K562 (cell line): Measurements from ENCODE around the gene WNT7A. TPM values are rescaled to one million over a fixed set of nuclear protein-coding genes. Genes with fewer than 3 reads are reported as not detected.

Source experiments
- ATAC-seq: fragments of 200-7000 bp; cut with Tn5 transposase; 3 replicates; pipeline ENCODE4 v1.9.1; 2020; ENCODE audit warnings: moderate library complexity
- BruUV-seq: library from RNA; stranded (reverse); fragments of 400-500 nt; replicated peaks from 2 replicates; lab custom pipeline; 2021; lab: Mats Ljungman, UMichigan
- CTCF ChIA-PET: fragments of 300-600 bp; formaldehyde crosslinking; extraction: SDS; loops from one replicate; lab custom pipeline; 2021; ENCODE audit warnings: low intra/inter-chr PET ratio; lab: Yijun Ruan, JAX
- POLR2A ChIA-PET: fragments of 300-600, 350-650 bp; sonication (Branson Sonifier 250); formaldehyde crosslinking; extraction: SDS; loops from one replicate; lab custom pipeline; 2021; ENCODE audit warnings: antibody characterized with exemption, inconsistent platforms; lab: Yijun Ruan, JAX
- DNase-seq, 4 experiments: peaks; one replicate each; pipeline versions ENCODE4 v3.0.0 to v3.0.0-alpha.2; 2011 to 2018; ENCODE audit warnings: low spot score in 3 of 4, mixed read lengths in 3 of 4; ENCODE audit errors: extremely low read depth in 1 of 4
- FAIRE-seq: peaks from 2 replicates; lab custom pipeline; 2011; peaks lifted over from hg19 to GRCh38; lab: Jason Lieb, UNC
- H2AFZ ChIP-seq: 2 replicates; pipeline ENCODE4 v1.6.0; 2011; ENCODE audit warnings: low read depth, low read length, control low read depth, inconsistent platforms
- H3K27ac ChIP-seq: fragments of 200-600 bp; 3 replicates; pipeline ENCODE4 v1.8.0; 2011; ENCODE audit warnings: low read depth, mild to moderate bottlenecking, control low read depth, inconsistent platforms, low read length, moderate library complexity, mixed read lengths; ENCODE audit errors: extremely low read depth
- H3K27me3 ChIP-seq, 2 experiments: fragments of 300-600 bp in 1 of 2; 2 replicates in 1 of 2; 3 replicates in 1 of 2; pipeline versions ENCODE4 v1.6.0 to v1.8.0; 2011; ENCODE audit warnings: inconsistent platforms in 2 of 2, low read length in 2 of 2, mild to moderate bottlenecking in 1 of 2, mixed read lengths in 1 of 2, moderate library complexity in 1 of 2; ENCODE audit not compliant: control insufficient read depth in 2 of 2, insufficient read depth in 2 of 2
- H3K36me3 ChIP-seq: fragments of 300-600 bp; 3 replicates; pipeline ENCODE4 v1.8.0; 2011; ENCODE audit warnings: mild to moderate bottlenecking, low read length, inconsistent platforms; ENCODE audit not compliant: control insufficient read depth, insufficient read depth
- H3K4me1 ChIP-seq, 2 experiments: fragments of 200-600 bp in 1 of 2; replicated peaks in 1 of 2; 2 replicates in 1 of 2; 3 replicates in 1 of 2; pipeline versions ENCODE4 v1.5.1 to v1.8.0; 2011; ENCODE audit warnings: inconsistent platforms in 2 of 2, low read length in 2 of 2, mild to moderate bottlenecking in 1 of 2, mixed read lengths in 1 of 2, moderate library complexity in 1 of 2; ENCODE audit not compliant: control insufficient read depth in 2 of 2, insufficient read depth in 2 of 2
- H3K4me2 ChIP-seq: 2 replicates; pipeline ENCODE4 v1.6.1; 2011; ENCODE audit warnings: low read length, control low read depth, inconsistent platforms, mixed read lengths; ENCODE audit not compliant: insufficient read depth
- H3K4me3 ChIP-seq: fragments of 200-600 bp; sonication (generic), shearing (Covaris generic); 2 replicates; pipeline ENCODE4 v1.5.1; 2016; ENCODE audit warnings: control low read depth, inconsistent platforms
- H3K79me2 ChIP-seq: fragments of 200-600 bp; 3 replicates; pipeline ENCODE4 v1.8.0; 2011; ENCODE audit warnings: low read length, inconsistent platforms; ENCODE audit not compliant: control insufficient read depth, insufficient read depth
- H3K9ac ChIP-seq, 2 experiments: 2 replicates each; pipeline versions ENCODE4 v1.6.0 to v1.6.1; 2011; ENCODE audit warnings: low read depth in 2 of 2, low read length in 2 of 2, control low read depth in 1 of 2, inconsistent platforms in 1 of 2, mild to moderate bottlenecking in 1 of 2, mixed read lengths in 1 of 2; ENCODE audit not compliant: insufficient read depth in 1 of 2
- H3K9me1 ChIP-seq: one replicate; pipeline ENCODE4 v1.6.0; 2011; ENCODE audit warnings: inconsistent platforms, mild to moderate bottlenecking, low read length, moderate library complexity; ENCODE audit not compliant: control insufficient read depth, insufficient read depth
- H3K9me3 ChIP-seq: replicated peaks from 2 replicates; pipeline ENCODE4 v1.5.1; 2011; ENCODE audit warnings: low read depth, low read length, inconsistent platforms; ENCODE audit not compliant: control insufficient read depth, insufficient read depth
- H4K20me1 ChIP-seq: replicated peaks from 2 replicates; pipeline ENCODE4 v1.6.1; 2011; ENCODE audit warnings: low read length, inconsistent platforms, mixed read lengths; ENCODE audit not compliant: control insufficient read depth, insufficient read depth
- HDGF ChIP-seq: fragments of 450-650 bp; IDR thresholded peaks from 2 replicates; pipeline ENCODE4 v1.6.1; 2016
- ILF3 ChIP-seq: fragments of 450-650 bp; IDR thresholded peaks from 2 replicates; pipeline ENCODE4 v1.6.1; 2018; ENCODE audit warnings: antibody characterized with exemption, mild to moderate bottlenecking, moderate library complexity, borderline replicate concordance
- MAZ ChIP-seq, 2 experiments: fragments of 450-650 bp in 1 of 2; sonication (generic) in 1 of 2; formaldehyde crosslinking; IDR thresholded peaks in 1 of 2; conservative IDR thresholded peaks in 1 of 2; 2 replicates each; pipeline versions ENCODE4 v1.4.0 to v1.5.0; 2020; ENCODE audit warnings: mild to moderate bottlenecking in 1 of 2, missing genetic modification reagents in 1 of 2
- NFIX ChIP-seq: fragments of 250-450 bp; sonication (Bioruptor Pico); IDR thresholded peaks from 2 replicates; pipeline ENCODE4 v1.4.0; 2020; ENCODE audit warnings: low read depth, mild to moderate bottlenecking, moderate library complexity
- POLR2B ChIP-seq: fragments of 450-650 bp; IDR thresholded peaks from 2 replicates; pipeline ENCODE4 v1.6.1; 2018; ENCODE audit warnings: low read depth; ENCODE audit not compliant: partially characterized antibody
- U2AF1 ChIP-seq: fragments of 200-400 bp; formaldehyde crosslinking; optimal IDR thresholded peaks from 2 replicates; pipeline ENCODE3; 2017; ENCODE audit warnings: mild to moderate bottlenecking, low read depth, low read length, moderate library complexity
- ZNF124 ChIP-seq: sonication (generic); formaldehyde crosslinking; IDR thresholded peaks from 2 replicates; pipeline ENCODE4 v1.8.1; 2022; ENCODE audit warnings: missing genetic modification reagents
- ZNF445 ChIP-seq: fragments of 250-450 bp; sonication (Bioruptor Pico); IDR thresholded peaks from 2 replicates; pipeline ENCODE4 v1.4.0; 2020; ENCODE audit warnings: low read depth, mild to moderate bottlenecking, moderate library complexity
- whole genome bisulfite sequencing: fragments of 100-300 bp; shearing (Covaris generic); methylation state at CpG from one replicate; pipeline ENCODE4 v1.1.6; 2016; ENCODE audit warnings: low coverage, mixed read lengths; ENCODE audit not compliant: insufficient coverage; ENCODE audit errors: missing lambda C conversion rate; 5-methylcytosine and 5-hydroxymethylcytosine counted together
- in situ Hi-C: fragments of 300-500 bp; cut with MboI; formaldehyde crosslinking; loops from 4 replicates; pipeline ENCODE4 v1.15.0; 2018; ENCODE audit warnings: inconsistent platforms, mixed read lengths
- intact Hi-C: fragments of 100-400 bp; cut with micrococcal nuclease; formaldehyde crosslinking; loops from 2 replicates; pipeline ENCODE4 v1.14.2; 2022
- polyA plus RNA-seq, 8 experiments: library from polyadenylated mRNA; depleted of rRNA in 4 of 8; stranded (reverse) in 5 of 8; unstranded in 3 of 8; fragments of >200 nt; fragmentation: Nextera tagmentation in 2 of 8; fragmentation: Illumina TruSeq in 1 of 8; extraction: Ambion mirVana in 2 of 8; extraction: Trizol in 1 of 8; gene quantifications; 2 replicates each; pipeline versions ENCODE4 v1.2.1 to v1.2.3, GENCODE V29; 2011 to 2014; ENCODE audit warnings: inconsistent platforms in 1 of 8, missing spikeins in 1 of 8
- total RNA-seq, 7 experiments: library from RNA; depleted of rRNA in 6 of 7; stranded (reverse); fragments of >200 nt in 6 of 7; fragmentation: Illumina TruSeq in 2 of 7; extraction: Trizol in 2 of 7; gene quantifications; 2 replicates each; pipeline versions ENCODE4 v1.2.1 to v1.2.3, GENCODE V29; 2011 to 2021; ENCODE audit warnings: low replicate concordance in 1 of 7
- TF ChIP-seq, protein P1 (sequence below): fragments of 250-450 bp; sonication (Bioruptor Pico); IDR thresholded peaks from 2 replicates; pipeline ENCODE4 v1.9.0; 2021; ENCODE audit warnings: mild to moderate bottlenecking, inconsistent platforms

WNT7A gene
- total and polyA plus RNA-seq, 9 of the 15 experiments (the other 6 are each of a cell fraction or from before 2014, with no cell fraction given) = 0.03 TPM; not detected in 8

DNA sequence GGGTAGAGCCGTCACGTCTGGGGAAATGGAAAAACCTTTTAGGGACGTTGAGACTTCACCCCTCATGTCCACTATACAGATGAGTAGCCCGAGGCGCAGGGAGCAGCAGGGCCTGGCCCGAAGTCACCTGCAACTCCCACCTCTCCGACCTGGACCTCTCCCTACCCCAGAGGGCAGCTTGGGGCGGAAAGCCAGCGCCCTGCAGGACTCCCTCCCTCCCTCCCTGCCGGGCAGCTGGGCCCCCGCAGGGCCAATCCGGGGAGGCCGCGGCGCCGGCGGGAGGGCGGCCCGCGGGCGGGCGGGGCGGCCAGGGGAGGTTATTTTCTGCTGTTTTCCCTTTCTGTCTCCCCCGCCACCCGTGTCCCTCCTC lies 2.0 kb downstream of the WNT7A start:
- H3K79me2 ChIP-seq = no peaks in the 10 kb centered on the region
- ATAC-seq (no peak), FAIRE-seq (no peak), DNase-seq (peak in 3 of 4 experiments; percentile 22 to 35 (median 35))
- BruUV-seq = no TSS peak
- 6% methylated on average over 13 of the region's 25 CpGs for WGBS
- in situ Hi-C loops = no loop called here
- H3K4me2 ChIP-seq = no peak overlapping the region
- H3K9me1 ChIP-seq = peaks cover 4% of the 10 kb centered on the region
- H4K20me1 ChIP-seq = peaks cover 10% of the 10 kb centered on the region; the same call in 1 of the 2 replicates
- intact Hi-C loops = loop anchor here (10.0 kb wide), 1 partner anchor 103 kb away; no protein-coding TSS in a partner anchor
- ChIA-PET CTCF (interaction anchor here (0.7 kb wide), 1 partner anchor 219 kb away, joined by 3 read pairs; no protein-coding TSS in a partner anchor), POLR2A (no interaction called here)
- peaks cover 39 to 85% of the 10 kb centered on the region in 2 experiments; a peak in 4 of 5 replicates for H3K27me3 ChIP-seq
- H3K9me3 ChIP-seq = no peaks in the 10 kb centered on the region
- no peak overlapping the region for H3K4me3 ChIP-seq
- H3K36me3 ChIP-seq = no peaks in the 10 kb centered on the region
- peaks cover 0 to 32% of the 10 kb centered on the region in 2 experiments; a peak in 2 of 5 replicates for H3K4me1 ChIP-seq
- no peak overlapping the region for H3K9ac ChIP-seq
- TF ChIP-seq ZNF124 (CRISPR knock-in tag) = no peak
- TF ChIP-seq NFIX (CRISPR knock-in tag) = no peak
- no peak for TF ChIP-seq HDGF
- TF ChIP-seq POLR2B = no peak
- no peak for TF ChIP-seq ZNF445 (CRISPR knock-in tag)
- TF ChIP-seq U2AF1 = no peak
- TF ChIP-seq ILF3 = no peak
- TF ChIP-seq, protein P1, sequence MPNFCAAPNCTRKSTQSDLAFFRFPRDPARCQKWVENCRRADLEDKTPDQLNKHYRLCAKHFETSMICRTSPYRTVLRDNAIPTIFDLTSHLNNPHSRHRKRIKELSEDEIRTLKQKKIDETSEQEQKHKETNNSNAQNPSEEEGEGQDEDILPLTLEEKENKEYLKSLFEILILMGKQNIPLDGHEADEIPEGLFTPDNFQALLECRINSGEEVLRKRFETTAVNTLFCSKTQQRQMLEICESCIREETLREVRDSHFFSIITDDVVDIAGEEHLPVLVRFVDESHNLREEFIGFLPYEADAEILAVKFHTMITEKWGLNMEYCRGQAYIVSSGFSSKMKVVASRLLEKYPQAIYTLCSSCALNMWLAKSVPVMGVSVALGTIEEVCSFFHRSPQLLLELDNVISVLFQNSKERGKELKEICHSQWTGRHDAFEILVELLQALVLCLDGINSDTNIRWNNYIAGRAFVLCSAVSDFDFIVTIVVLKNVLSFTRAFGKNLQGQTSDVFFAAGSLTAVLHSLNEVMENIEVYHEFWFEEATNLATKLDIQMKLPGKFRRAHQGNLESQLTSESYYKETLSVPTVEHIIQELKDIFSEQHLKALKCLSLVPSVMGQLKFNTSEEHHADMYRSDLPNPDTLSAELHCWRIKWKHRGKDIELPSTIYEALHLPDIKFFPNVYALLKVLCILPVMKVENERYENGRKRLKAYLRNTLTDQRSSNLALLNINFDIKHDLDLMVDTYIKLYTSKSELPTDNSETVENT = no peak
- TF ChIP-seq MAZ (CRISPR knock-in tag; conservative IDR thresholded peaks at IDR 0.05 in 1 of 2, IDR thresholded peaks at IDR 0.05 in 1 of 2) = no peak
- H2AFZ ChIP-seq = no peak overlapping the region
- no peak overlapping the region for H3K27ac ChIP-seq
